OCI-LY1 (cell line): Measurements from ENCODE around the gene PRAMEF12.

Experiments used
- EZH2 ChIP-seq: fragments of 200-600 bp; sonication (generic), shearing (Covaris generic); IDR thresholded peaks from 2 replicates; pipeline ENCODE4 v1.8.0; 2017; ENCODE audit warnings: borderline replicate concordance, mixed run types, mild to moderate bottlenecking, antibody characterized with exemption, low read length, moderate library complexity, mixed read lengths
- TF ChIP-seq, protein P1 (sequence below): fragments of 200-600 bp; sonication (generic), shearing (Covaris generic); IDR thresholded peaks from 2 replicates; pipeline ENCODE4 v1.5.1; 2017; ENCODE audit warnings: mild to moderate bottlenecking, antibody characterized with exemption, low read length, moderate library complexity, mixed read lengths

DNA sequence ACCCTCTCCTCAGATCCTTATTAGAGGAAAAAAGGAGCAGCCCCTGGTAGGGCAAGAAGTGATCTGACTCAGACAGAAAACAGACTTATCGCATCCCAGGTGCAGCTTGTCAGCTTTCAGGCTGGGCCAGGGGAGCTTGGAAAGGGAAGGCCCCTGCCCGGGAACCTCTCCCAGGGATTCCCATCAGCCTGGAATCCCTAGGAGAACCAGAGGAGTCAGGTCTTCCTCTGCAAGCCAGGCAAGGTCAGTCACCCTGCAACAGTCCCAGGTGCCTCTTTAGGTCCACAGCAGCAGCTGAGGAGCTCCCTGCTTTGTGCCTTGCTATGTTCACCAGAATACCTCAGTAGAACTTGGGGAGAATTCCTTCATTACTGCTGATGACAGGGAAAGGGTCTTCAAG, 2.9 kb upstream of the PRAMEF12 start:
- TF ChIP-seq, protein P1, sequence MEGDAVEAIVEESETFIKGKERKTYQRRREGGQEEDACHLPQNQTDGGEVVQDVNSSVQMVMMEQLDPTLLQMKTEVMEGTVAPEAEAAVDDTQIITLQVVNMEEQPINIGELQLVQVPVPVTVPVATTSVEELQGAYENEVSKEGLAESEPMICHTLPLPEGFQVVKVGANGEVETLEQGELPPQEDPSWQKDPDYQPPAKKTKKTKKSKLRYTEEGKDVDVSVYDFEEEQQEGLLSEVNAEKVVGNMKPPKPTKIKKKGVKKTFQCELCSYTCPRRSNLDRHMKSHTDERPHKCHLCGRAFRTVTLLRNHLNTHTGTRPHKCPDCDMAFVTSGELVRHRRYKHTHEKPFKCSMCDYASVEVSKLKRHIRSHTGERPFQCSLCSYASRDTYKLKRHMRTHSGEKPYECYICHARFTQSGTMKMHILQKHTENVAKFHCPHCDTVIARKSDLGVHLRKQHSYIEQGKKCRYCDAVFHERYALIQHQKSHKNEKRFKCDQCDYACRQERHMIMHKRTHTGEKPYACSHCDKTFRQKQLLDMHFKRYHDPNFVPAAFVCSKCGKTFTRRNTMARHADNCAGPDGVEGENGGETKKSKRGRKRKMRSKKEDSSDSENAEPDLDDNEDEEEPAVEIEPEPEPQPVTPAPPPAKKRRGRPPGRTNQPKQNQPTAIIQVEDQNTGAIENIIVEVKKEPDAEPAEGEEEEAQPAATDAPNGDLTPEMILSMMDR = no peak
- no peak for TF ChIP-seq EZH2
